Panc1 (cell line): ENCODE results near the gene FAAH2. TPM values are rescaled to one million over a fixed set of nuclear protein-coding genes. Genes with fewer than 3 reads are reported as not detected.
"Not testable (repeated sequence)": the region's sequence is repeated elsewhere in the genome, so short reads cannot be mapped to it uniquely, and the experiment has no call there.

Experiments
- ATAC-seq: fragments of 200-7000 bp; cut with Tn5 transposase; 2 replicates; pipeline ENCODE4 v1.9.1; 2020; ENCODE audit warnings: mild to moderate bottlenecking, moderate library complexity
- BruUV-seq: library from RNA; stranded (reverse); fragments of 400-500 nt; replicated peaks from 2 replicates; lab custom pipeline; 2021; lab: Mats Ljungman, UMichigan
- CTCF ChIA-PET: fragments of 300-600 bp; sonication (Branson Sonifier 250); formaldehyde crosslinking; loops from one replicate; lab custom pipeline; 2022; ENCODE audit warnings: antibody characterized with exemption; lab: Charles Lee
- POLR2A ChIA-PET: fragments of 300-600 bp; sonication (Branson Sonifier 250); formaldehyde crosslinking; loops from one replicate; lab custom pipeline; 2022; ENCODE audit warnings: antibody characterized with exemption; lab: Charles Lee
- DNase-seq: peaks from one replicate; pipeline ENCODE4 v3.0.0-alpha.2; 2010; ENCODE audit warnings: low read depth, low spot score
- H3K27ac ChIP-seq: 2 replicates; pipeline ENCODE4 v1.5.1; 2011; ENCODE audit warnings: mild to moderate bottlenecking, low read length, inconsistent platforms
- H3K27me3 ChIP-seq: fragments of 200-500 bp; sonication (Bioruptor generic); 2 replicates; pipeline ENCODE4 v1.6.0; 2014; ENCODE audit warnings: low read length, inconsistent platforms; ENCODE audit not compliant: control insufficient read depth, insufficient read depth
- H3K36me3 ChIP-seq: fragments of 200-500 bp; sonication (Bioruptor generic); 2 replicates; pipeline ENCODE4 v1.5.1; 2014; ENCODE audit warnings: inconsistent platforms, mild to moderate bottlenecking, low read length, moderate library complexity; ENCODE audit not compliant: control insufficient read depth, insufficient read depth
- H3K4me1 ChIP-seq: 2 replicates; pipeline ENCODE4 v1.5.1; 2011; ENCODE audit warnings: inconsistent platforms, mild to moderate bottlenecking, low read length, moderate library complexity; ENCODE audit not compliant: control insufficient read depth, insufficient read depth
- H3K4me3 ChIP-seq, 2 experiments: 2 replicates each; pipeline ENCODE4 v1.5.1; 2011 to 2012; ENCODE audit warnings: low read depth in 2 of 2, low read length in 2 of 2, mild to moderate bottlenecking in 2 of 2, inconsistent platforms in 1 of 2, moderate library complexity in 1 of 2
- H3K9me3 ChIP-seq: fragments of 200-500 bp; sonication (Bioruptor generic); 2 replicates; pipeline ENCODE4 v1.5.1; 2014; ENCODE audit warnings: low read depth, mild to moderate bottlenecking, inconsistent platforms, low read length, moderate library complexity; ENCODE audit not compliant: control insufficient read depth, insufficient read depth
- POLR2AphosphoS5 ChIP-seq: IDR thresholded peaks from 2 replicates; pipeline ENCODE4 v1.6.1; 2012; ENCODE audit warnings: mild to moderate bottlenecking, low read depth, low read length, moderate library complexity
- SIN3A ChIP-seq: IDR thresholded peaks from 2 replicates; pipeline ENCODE4 v1.6.1; 2012; ENCODE audit warnings: low read depth, mild to moderate bottlenecking, low read length, moderate library complexity, borderline replicate concordance; ENCODE audit not compliant: insufficient read depth
- TCF7L2 ChIP-seq: IDR thresholded peaks from 2 replicates; pipeline ENCODE4 v1.6.1; 2011; ENCODE audit warnings: mild to moderate bottlenecking, low read depth, low read length, inconsistent platforms
- in situ Hi-C: cut with HindIII; loops from 2 replicates; pipeline ENCODE4 v1.10.0; 2016; ENCODE audit warnings: low sequenced_read_pairs, low pct_unique_long_range_greater_than_20kb
- intact Hi-C: fragments of 100-400 bp; cut with micrococcal nuclease; formaldehyde crosslinking; loops from one replicate; pipeline ENCODE4 v1.10.0; 2022; ENCODE audit not compliant: unreplicated experiment
- total RNA-seq: library from RNA; stranded (reverse); gene quantifications from one replicate; pipeline ENCODE4 v1.2.1, GENCODE V29; 2021; ENCODE audit not compliant: unreplicated experiment
- TF ChIP-seq, protein P1 (sequence below), 2 experiments: IDR thresholded peaks; 2 replicates each; pipeline ENCODE4 v1.6.1; 2011 to 2012; ENCODE audit warnings: low read depth in 2 of 2, control low read depth in 1 of 2, low read length in 1 of 2, mild to moderate bottlenecking in 1 of 2, moderate library complexity in 1 of 2; ENCODE audit not compliant: insufficient read depth in 1 of 2
- TF ChIP-seq, protein P2 (sequence below): fragments of 450-650 bp; IDR thresholded peaks from 2 replicates; pipeline ENCODE4 v1.5.1; 2017; ENCODE audit warnings: mild to moderate bottlenecking

Gene FAAH2
- total RNA-seq, 1 experiment from 2014 or later = 0.10 TPM

DNA sequence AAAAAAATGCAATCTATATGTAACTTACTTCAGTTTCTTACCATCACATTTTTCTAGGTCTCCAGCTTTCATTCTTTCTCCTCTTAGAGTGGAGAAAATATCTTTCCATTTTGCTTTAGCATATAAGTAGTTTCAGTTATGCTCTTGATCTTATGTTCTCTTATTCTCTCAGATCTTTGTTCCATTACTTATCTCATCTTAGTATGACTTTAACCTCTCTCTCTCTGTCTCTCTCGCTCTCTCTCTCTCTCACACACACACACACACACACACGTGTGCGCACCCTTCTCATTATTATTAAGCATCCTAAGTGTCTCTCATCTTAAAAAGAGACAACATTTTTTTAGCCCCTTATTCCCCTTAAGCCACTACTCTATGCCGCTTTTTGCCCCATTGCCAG is 92.8 kb downstream of the FAAH2 start:
- no peaks in the 10 kb centered on the region for H3K27me3 ChIP-seq
- H3K9me3 ChIP-seq = no peaks in the 10 kb centered on the region
- no peak overlapping the region for H3K27ac ChIP-seq
- no peaks in the 10 kb centered on the region for H3K4me1 ChIP-seq
- intact Hi-C loops (no loop called here), in situ Hi-C loops (no loop called here)
- no peak for TF ChIP-seq TCF7L2
- no peak for TF ChIP-seq POLR2AphosphoS5
- TF ChIP-seq, protein P1, sequence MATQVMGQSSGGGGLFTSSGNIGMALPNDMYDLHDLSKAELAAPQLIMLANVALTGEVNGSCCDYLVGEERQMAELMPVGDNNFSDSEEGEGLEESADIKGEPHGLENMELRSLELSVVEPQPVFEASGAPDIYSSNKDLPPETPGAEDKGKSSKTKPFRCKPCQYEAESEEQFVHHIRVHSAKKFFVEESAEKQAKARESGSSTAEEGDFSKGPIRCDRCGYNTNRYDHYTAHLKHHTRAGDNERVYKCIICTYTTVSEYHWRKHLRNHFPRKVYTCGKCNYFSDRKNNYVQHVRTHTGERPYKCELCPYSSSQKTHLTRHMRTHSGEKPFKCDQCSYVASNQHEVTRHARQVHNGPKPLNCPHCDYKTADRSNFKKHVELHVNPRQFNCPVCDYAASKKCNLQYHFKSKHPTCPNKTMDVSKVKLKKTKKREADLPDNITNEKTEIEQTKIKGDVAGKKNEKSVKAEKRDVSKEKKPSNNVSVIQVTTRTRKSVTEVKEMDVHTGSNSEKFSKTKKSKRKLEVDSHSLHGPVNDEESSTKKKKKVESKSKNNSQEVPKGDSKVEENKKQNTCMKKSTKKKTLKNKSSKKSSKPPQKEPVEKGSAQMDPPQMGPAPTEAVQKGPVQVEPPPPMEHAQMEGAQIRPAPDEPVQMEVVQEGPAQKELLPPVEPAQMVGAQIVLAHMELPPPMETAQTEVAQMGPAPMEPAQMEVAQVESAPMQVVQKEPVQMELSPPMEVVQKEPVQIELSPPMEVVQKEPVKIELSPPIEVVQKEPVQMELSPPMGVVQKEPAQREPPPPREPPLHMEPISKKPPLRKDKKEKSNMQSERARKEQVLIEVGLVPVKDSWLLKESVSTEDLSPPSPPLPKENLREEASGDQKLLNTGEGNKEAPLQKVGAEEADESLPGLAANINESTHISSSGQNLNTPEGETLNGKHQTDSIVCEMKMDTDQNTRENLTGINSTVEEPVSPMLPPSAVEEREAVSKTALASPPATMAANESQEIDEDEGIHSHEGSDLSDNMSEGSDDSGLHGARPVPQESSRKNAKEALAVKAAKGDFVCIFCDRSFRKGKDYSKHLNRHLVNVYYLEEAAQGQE (IDR thresholded peaks at IDR 0.05; ENCODE audit: insufficient read depth in 1 of 2, low read depth in 2 of 2, low read length in 1 of 2) = no peak
- TF ChIP-seq, protein P2, sequence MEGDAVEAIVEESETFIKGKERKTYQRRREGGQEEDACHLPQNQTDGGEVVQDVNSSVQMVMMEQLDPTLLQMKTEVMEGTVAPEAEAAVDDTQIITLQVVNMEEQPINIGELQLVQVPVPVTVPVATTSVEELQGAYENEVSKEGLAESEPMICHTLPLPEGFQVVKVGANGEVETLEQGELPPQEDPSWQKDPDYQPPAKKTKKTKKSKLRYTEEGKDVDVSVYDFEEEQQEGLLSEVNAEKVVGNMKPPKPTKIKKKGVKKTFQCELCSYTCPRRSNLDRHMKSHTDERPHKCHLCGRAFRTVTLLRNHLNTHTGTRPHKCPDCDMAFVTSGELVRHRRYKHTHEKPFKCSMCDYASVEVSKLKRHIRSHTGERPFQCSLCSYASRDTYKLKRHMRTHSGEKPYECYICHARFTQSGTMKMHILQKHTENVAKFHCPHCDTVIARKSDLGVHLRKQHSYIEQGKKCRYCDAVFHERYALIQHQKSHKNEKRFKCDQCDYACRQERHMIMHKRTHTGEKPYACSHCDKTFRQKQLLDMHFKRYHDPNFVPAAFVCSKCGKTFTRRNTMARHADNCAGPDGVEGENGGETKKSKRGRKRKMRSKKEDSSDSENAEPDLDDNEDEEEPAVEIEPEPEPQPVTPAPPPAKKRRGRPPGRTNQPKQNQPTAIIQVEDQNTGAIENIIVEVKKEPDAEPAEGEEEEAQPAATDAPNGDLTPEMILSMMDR = no peak
- TF ChIP-seq SIN3A = no peak
- DNase-seq (no peak), ATAC-seq (no peak)
- H3K36me3 ChIP-seq = no peaks in the 10 kb centered on the region
- no TSS peak for BruUV-seq
- ChIA-PET CTCF (no interaction called here), POLR2A (no interaction called here)
- H3K4me3 ChIP-seq = no peak overlapping the region

DNA sequence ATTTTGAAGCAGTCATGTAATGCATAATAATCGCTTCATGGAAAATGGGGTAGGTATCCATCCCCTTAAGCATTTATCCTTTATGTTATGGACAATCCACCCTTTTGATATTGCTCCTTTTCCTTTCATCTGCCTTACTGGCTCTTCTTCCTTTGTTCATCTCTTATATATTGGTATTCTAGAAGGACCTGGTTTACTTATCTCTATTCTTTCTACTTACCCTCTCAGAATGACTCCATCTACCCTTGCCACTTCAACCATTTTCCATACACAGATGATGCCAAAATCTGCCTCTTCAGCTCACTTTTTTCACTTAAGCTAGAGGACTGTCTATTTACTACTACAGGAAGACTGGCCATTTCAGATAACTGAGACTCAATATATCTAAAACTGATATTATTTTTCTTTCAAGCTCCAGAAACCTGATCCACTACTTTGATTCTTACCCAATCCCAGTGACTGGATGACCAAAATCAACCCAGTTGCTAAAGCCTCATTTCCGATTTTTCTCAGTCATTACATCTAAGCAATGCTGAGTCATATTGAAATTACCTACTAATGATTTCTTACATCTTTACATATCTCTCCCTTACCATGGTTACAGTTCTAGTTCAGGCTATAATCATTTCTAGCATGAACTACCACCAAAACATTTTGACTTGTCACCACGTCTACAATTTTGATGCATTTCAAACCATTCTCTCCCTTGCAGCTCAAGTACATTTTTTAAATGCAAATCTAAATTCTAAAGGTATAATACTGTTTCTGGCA is 93.7 kb downstream of the FAAH2 start:
- intact Hi-C loops = no loop called here
- no peak for TF ChIP-seq SIN3A
- TF ChIP-seq TCF7L2 = no peak
- no peak for TF ChIP-seq POLR2AphosphoS5
- TF ChIP-seq, protein P1 (IDR thresholded peaks at IDR 0.05; ENCODE audit: insufficient read depth in 1 of 2, low read depth in 2 of 2, low read length in 1 of 2) = no peak
- TF ChIP-seq, protein P2 = no peak
- Histone ChIP-seq H3K4me1 (no peaks in the 10 kb centered on the region), H3K27me3 (no peaks in the 10 kb centered on the region), H3K27ac (no peak overlapping the region), H3K4me3 (no peak overlapping the region), H3K36me3 (no peaks in the 10 kb centered on the region), H3K9me3 (no peaks in the 10 kb centered on the region)
- no TSS peak for BruUV-seq
- ATAC-seq = no peak
- ChIA-PET CTCF (no interaction called here), POLR2A (no interaction called here)
- no peak for DNase-seq
- in situ Hi-C loops = no loop called here

DNA sequence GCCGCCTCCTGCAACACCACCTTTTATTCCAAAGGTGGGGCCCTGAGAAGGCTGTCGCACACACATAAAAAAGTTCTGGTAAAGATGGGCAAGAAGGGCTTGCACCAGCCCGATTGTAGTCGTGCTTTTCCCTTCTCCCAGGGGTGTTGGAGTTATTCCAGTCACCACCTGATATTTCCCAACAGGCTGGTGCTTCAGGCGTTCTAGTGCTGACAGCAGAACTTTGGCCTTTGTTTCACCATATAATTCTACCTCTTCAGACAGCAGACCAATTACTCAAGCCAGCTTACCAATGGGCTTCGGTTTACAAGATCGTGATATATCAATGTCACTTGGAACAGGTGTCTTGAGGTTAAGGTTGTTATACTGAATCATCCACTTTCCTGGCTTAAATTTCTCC is 107.7 kb downstream of the FAAH2 start:
- CTCF ChIA-PET, H3K4me3 ChIP-seq, BruUV-seq, H3K4me1 ChIP-seq, ATAC-seq, intact Hi-C loops, H3K9me3 ChIP-seq, DNase-seq, POLR2A ChIA-PET, in situ Hi-C loops, H3K27me3 ChIP-seq, H3K27ac ChIP-seq, H3K36me3 ChIP-seq: not testable (repeated sequence)
